ENCODE results near the gene ALDH1B1.

The ALDH1B1 gene

GRCh38 chr9:38431116-38431515, 38.6 kb downstream of the ALDH1B1 start:
- Histone ChIP-seq H2AFZ (ENCODE audit: low read length) (no peak overlapping the region), H3K79me2 (ENCODE audit: insufficient read depth, low read length) (no peaks in the 10 kb centered on the region), H3F3A (ENCODE audit: low read depth) (no peaks in the 10 kb centered on the region), H3K36me3 (ENCODE audit: insufficient read depth, low read length) (no peaks in the 10 kb centered on the region), H3K4me1 (ENCODE audit: insufficient read depth, low read length, poor library complexity, severe bottlenecking) (peaks cover 29% of the 10 kb centered on the region), H3K4me3 (ENCODE audit: low read length, poor library complexity, severe bottlenecking) (peak overlapping the region; percentile 22), H3K9me2 (replicated peaks; ENCODE audit: low read depth, low read length) (no peaks in the 10 kb centered on the region), H3K9me3 (ENCODE audit: insufficient read depth, low read depth, low read length) (no peaks in the 10 kb centered on the region), H4K20me1 (ENCODE audit: insufficient read depth, low read length, poor library complexity, severe bottlenecking) (no peaks in the 10 kb centered on the region), H3K9ac (ENCODE audit: low read depth, low read length, poor library complexity, severe bottlenecking) (no peak overlapping the region), H3K27me3 (ENCODE audit: insufficient read depth, low read length, poor library complexity, severe bottlenecking) (no peaks in the 10 kb centered on the region), H3K4me2 (ENCODE audit: low read depth, low read length, poor library complexity, severe bottlenecking) (peak overlapping the region; percentile 62)
- TF ChIP-seq EZH2phosphoT487 (IDR thresholded peaks at IDR 0.05; ENCODE audit: borderline replicate concordance) (no peak), CTCF (conservative IDR thresholded peaks at IDR 0.05; ENCODE audit: low read length) (no peak)

- Histone ChIP-seq H3K9ac (ENCODE audit: low read depth, low read length, poor library complexity, severe bottlenecking) (no peak overlapping the region), H3K27me3 (ENCODE audit: insufficient read depth, low read length, poor library complexity, severe bottlenecking) (no peaks in the 10 kb centered on the region), H3K79me2 (ENCODE audit: insufficient read depth, low read length) (no peaks in the 10 kb centered on the region), H3F3A (ENCODE audit: low read depth) (no peaks in the 10 kb centered on the region), H3K9me2 (replicated peaks; ENCODE audit: low read depth, low read length) (no peaks in the 10 kb centered on the region), H3K9me3 (ENCODE audit: insufficient read depth, low read depth, low read length) (no peaks in the 10 kb centered on the region), H4K20me1 (ENCODE audit: insufficient read depth, low read length, poor library complexity, severe bottlenecking) (no peaks in the 10 kb centered on the region), H3K4me3 (ENCODE audit: low read length, poor library complexity, severe bottlenecking) (no peak overlapping the region), H3K36me3 (ENCODE audit: insufficient read depth, low read length) (no peaks in the 10 kb centered on the region), H2AFZ (ENCODE audit: low read length) (peak overlapping the region; percentile 14; the same call in 1 of the 2 replicates), H3K4me2 (ENCODE audit: low read depth, low read length, poor library complexity, severe bottlenecking) (no peak overlapping the region), H3K4me1 (ENCODE audit: insufficient read depth, low read length, poor library complexity, severe bottlenecking) (peaks cover 29% of the 10 kb centered on the region)
- TF ChIP-seq EZH2phosphoT487 (IDR thresholded peaks at IDR 0.05; ENCODE audit: borderline replicate concordance), result no peak
- peak; percentile 70 for TF ChIP-seq CTCF (conservative IDR thresholded peaks at IDR 0.05; ENCODE audit: low read length)
These were observed 40.5 kb downstream of the ALDH1B1 start for GRCh38 chr9:38432922-38433510.

- Histone ChIP-seq H4K20me1 (ENCODE audit: insufficient read depth, low read length, poor library complexity, severe bottlenecking) (no peaks in the 10 kb centered on the region), H2AFZ (ENCODE audit: low read length) (no peak overlapping the region), H3K79me2 (ENCODE audit: insufficient read depth, low read length) (no peaks in the 10 kb centered on the region), H3K4me2 (ENCODE audit: low read depth, low read length, poor library complexity, severe bottlenecking) (no peak overlapping the region), H3K9ac (ENCODE audit: low read depth, low read length, poor library complexity, severe bottlenecking) (no peak overlapping the region), H3K27me3 (ENCODE audit: insufficient read depth, low read length, poor library complexity, severe bottlenecking) (no peaks in the 10 kb centered on the region), H3K9me3 (ENCODE audit: insufficient read depth, low read depth, low read length) (no peaks in the 10 kb centered on the region), H3K36me3 (ENCODE audit: insufficient read depth, low read length) (no peaks in the 10 kb centered on the region), H3K9me2 (replicated peaks; ENCODE audit: low read depth, low read length) (no peaks in the 10 kb centered on the region), H3F3A (ENCODE audit: low read depth) (no peaks in the 10 kb centered on the region), H3K4me1 (ENCODE audit: insufficient read depth, low read length, poor library complexity, severe bottlenecking) (peaks cover 29% of the 10 kb centered on the region), H3K4me3 (ENCODE audit: low read length, poor library complexity, severe bottlenecking) (no peak overlapping the region)
- TF ChIP-seq CTCF (conservative IDR thresholded peaks at IDR 0.05; ENCODE audit: low read length) (no peak), EZH2phosphoT487 (IDR thresholded peaks at IDR 0.05; ENCODE audit: borderline replicate concordance) (no peak)
These were observed 41.9 kb downstream of the ALDH1B1 start for GRCh38 chr9:38434365-38434764.
